K562 (cell line): Measurements from ENCODE around the gene IFT81. TPM values are rescaled to one million over a fixed set of nuclear protein-coding genes. Genes with fewer than 3 reads are reported as not detected.

Experiments
- ATAC-seq: fragments of 200-7000 bp; cut with Tn5 transposase; 3 replicates; pipeline ENCODE4 v1.9.1; 2020; ENCODE audit warnings: moderate library complexity
- BruUV-seq: library from RNA; stranded (reverse); fragments of 400-500 nt; replicated peaks from 2 replicates; lab custom pipeline; 2021; lab: Mats Ljungman, UMichigan
- CTCF ChIA-PET: fragments of 300-600 bp; formaldehyde crosslinking; extraction: SDS; loops from one replicate; lab custom pipeline; 2021; ENCODE audit warnings: low intra/inter-chr PET ratio; lab: Yijun Ruan, JAX
- POLR2A ChIA-PET: fragments of 300-600, 350-650 bp; sonication (Branson Sonifier 250); formaldehyde crosslinking; extraction: SDS; loops from one replicate; lab custom pipeline; 2021; ENCODE audit warnings: antibody characterized with exemption, inconsistent platforms; lab: Yijun Ruan, JAX
- DNase-seq, 4 experiments: peaks; one replicate each; pipeline versions ENCODE4 v3.0.0 to v3.0.0-alpha.2; 2011 to 2018; ENCODE audit warnings: low spot score in 3 of 4, mixed read lengths in 3 of 4; ENCODE audit errors: extremely low read depth in 1 of 4
- FAIRE-seq: peaks from 2 replicates; lab custom pipeline; 2011; peaks lifted over from hg19 to GRCh38; lab: Jason Lieb, UNC
- H2AFZ ChIP-seq: 2 replicates; pipeline ENCODE4 v1.6.0; 2011; ENCODE audit warnings: low read depth, low read length, control low read depth, inconsistent platforms
- H3K27ac ChIP-seq: fragments of 200-600 bp; 3 replicates; pipeline ENCODE4 v1.8.0; 2011; ENCODE audit warnings: low read depth, mild to moderate bottlenecking, control low read depth, inconsistent platforms, low read length, moderate library complexity, mixed read lengths; ENCODE audit errors: extremely low read depth
- H3K27me3 ChIP-seq, 2 experiments: fragments of 300-600 bp in 1 of 2; 2 replicates in 1 of 2; 3 replicates in 1 of 2; pipeline versions ENCODE4 v1.6.0 to v1.8.0; 2011; ENCODE audit warnings: inconsistent platforms in 2 of 2, low read length in 2 of 2, mild to moderate bottlenecking in 1 of 2, mixed read lengths in 1 of 2, moderate library complexity in 1 of 2; ENCODE audit not compliant: control insufficient read depth in 2 of 2, insufficient read depth in 2 of 2
- H3K36me3 ChIP-seq: fragments of 300-600 bp; 3 replicates; pipeline ENCODE4 v1.8.0; 2011; ENCODE audit warnings: mild to moderate bottlenecking, low read length, inconsistent platforms; ENCODE audit not compliant: control insufficient read depth, insufficient read depth
- H3K4me1 ChIP-seq, 2 experiments: fragments of 200-600 bp in 1 of 2; replicated peaks in 1 of 2; 2 replicates in 1 of 2; 3 replicates in 1 of 2; pipeline versions ENCODE4 v1.5.1 to v1.8.0; 2011; ENCODE audit warnings: inconsistent platforms in 2 of 2, low read length in 2 of 2, mild to moderate bottlenecking in 1 of 2, mixed read lengths in 1 of 2, moderate library complexity in 1 of 2; ENCODE audit not compliant: control insufficient read depth in 2 of 2, insufficient read depth in 2 of 2
- H3K4me2 ChIP-seq: 2 replicates; pipeline ENCODE4 v1.6.1; 2011; ENCODE audit warnings: low read length, control low read depth, inconsistent platforms, mixed read lengths; ENCODE audit not compliant: insufficient read depth
- H3K4me3 ChIP-seq: fragments of 200-600 bp; sonication (generic), shearing (Covaris generic); 2 replicates; pipeline ENCODE4 v1.5.1; 2016; ENCODE audit warnings: control low read depth, inconsistent platforms
- H3K79me2 ChIP-seq: fragments of 200-600 bp; 3 replicates; pipeline ENCODE4 v1.8.0; 2011; ENCODE audit warnings: low read length, inconsistent platforms; ENCODE audit not compliant: control insufficient read depth, insufficient read depth
- H3K9ac ChIP-seq, 2 experiments: 2 replicates each; pipeline versions ENCODE4 v1.6.0 to v1.6.1; 2011; ENCODE audit warnings: low read depth in 2 of 2, low read length in 2 of 2, control low read depth in 1 of 2, inconsistent platforms in 1 of 2, mild to moderate bottlenecking in 1 of 2, mixed read lengths in 1 of 2; ENCODE audit not compliant: insufficient read depth in 1 of 2
- H3K9me1 ChIP-seq: one replicate; pipeline ENCODE4 v1.6.0; 2011; ENCODE audit warnings: inconsistent platforms, mild to moderate bottlenecking, low read length, moderate library complexity; ENCODE audit not compliant: control insufficient read depth, insufficient read depth
- H3K9me3 ChIP-seq: replicated peaks from 2 replicates; pipeline ENCODE4 v1.5.1; 2011; ENCODE audit warnings: low read depth, low read length, inconsistent platforms; ENCODE audit not compliant: control insufficient read depth, insufficient read depth
- H4K20me1 ChIP-seq: replicated peaks from 2 replicates; pipeline ENCODE4 v1.6.1; 2011; ENCODE audit warnings: low read length, inconsistent platforms, mixed read lengths; ENCODE audit not compliant: control insufficient read depth, insufficient read depth
- CBFA2T2 ChIP-seq: fragments of 450-650 bp; conservative IDR thresholded peaks from 2 replicates; pipeline ENCODE4 v1.6.1; 2017; ENCODE audit warnings: mild to moderate bottlenecking
- IFI16 ChIP-seq: fragments of 250-450 bp; sonication (Bioruptor Pico); IDR thresholded peaks from 2 replicates; pipeline ENCODE4 v2.1.2; 2022; ENCODE audit warnings: mild to moderate bottlenecking, inconsistent platforms
- NFYB ChIP-seq: IDR thresholded peaks from 2 replicates; pipeline ENCODE4 v1.6.1; 2011; ENCODE audit warnings: mild to moderate bottlenecking, moderate library complexity; ENCODE audit not compliant: insufficient read length; ENCODE audit errors: extremely low read depth
- RAD51 ChIP-seq: fragments of 450-650 bp; IDR thresholded peaks from 2 replicates; pipeline ENCODE4 v1.7.1; 2016; ENCODE audit warnings: low read depth, mild to moderate bottlenecking, borderline replicate concordance
- SRSF3 ChIP-seq: fragments of 200-400 bp; formaldehyde crosslinking; IDR thresholded peaks from 2 replicates; pipeline ENCODE4 v1.6.1; 2016; ENCODE audit warnings: mild to moderate bottlenecking, low read length, moderate library complexity; ENCODE audit not compliant: insufficient read depth
- TOE1 ChIP-seq, 2 experiments: fragments of 450-650 bp in 1 of 2; sonication (generic) in 1 of 2; formaldehyde crosslinking in 1 of 2; IDR thresholded peaks; 2 replicates each; pipeline versions ENCODE4 v1.7.1 to v1.8.0; 2016 to 2022; ENCODE audit warnings: borderline replicate concordance in 2 of 2, mild to moderate bottlenecking in 2 of 2, antibody characterized with exemption in 1 of 2, inconsistent platforms in 1 of 2, low read depth in 1 of 2, missing genetic modification reagents in 1 of 2, moderate library complexity in 1 of 2
- TRIM24 ChIP-seq, 2 experiments: fragments of 450-650 bp; IDR thresholded peaks; 2 replicates each; pipeline ENCODE4 v1.6.1; 2016
- XRCC3 ChIP-seq: fragments of 450-650 bp; IDR thresholded peaks from 2 replicates; pipeline ENCODE4 v1.6.1; 2017; ENCODE audit warnings: mild to moderate bottlenecking, moderate library complexity
- ZNF445 ChIP-seq: fragments of 250-450 bp; sonication (Bioruptor Pico); IDR thresholded peaks from 2 replicates; pipeline ENCODE4 v1.4.0; 2020; ENCODE audit warnings: low read depth, mild to moderate bottlenecking, moderate library complexity
- WGBS: fragments of 100-300 bp; shearing (Covaris generic); methylation state at CpG from one replicate; pipeline ENCODE4 v1.1.6; 2016; ENCODE audit warnings: low coverage, mixed read lengths; ENCODE audit not compliant: insufficient coverage; ENCODE audit errors: missing lambda C conversion rate; 5-methylcytosine and 5-hydroxymethylcytosine counted together
- in situ Hi-C: fragments of 300-500 bp; cut with MboI; formaldehyde crosslinking; loops from 4 replicates; pipeline ENCODE4 v1.15.0; 2018; ENCODE audit warnings: inconsistent platforms, mixed read lengths
- intact Hi-C: fragments of 100-400 bp; cut with micrococcal nuclease; formaldehyde crosslinking; loops from 2 replicates; pipeline ENCODE4 v1.14.2; 2022
- polyA plus RNA-seq, 8 experiments: library from polyadenylated mRNA; depleted of rRNA in 4 of 8; stranded (reverse) in 5 of 8; unstranded in 3 of 8; fragments of >200 nt; fragmentation: Nextera tagmentation in 2 of 8; fragmentation: Illumina TruSeq in 1 of 8; extraction: Ambion mirVana in 2 of 8; extraction: Trizol in 1 of 8; gene quantifications; 2 replicates each; pipeline versions ENCODE4 v1.2.1 to v1.2.3, GENCODE V29; 2011 to 2014; ENCODE audit warnings: inconsistent platforms in 1 of 8, missing spikeins in 1 of 8
- total RNA-seq, 7 experiments: library from RNA; depleted of rRNA in 6 of 7; stranded (reverse); fragments of >200 nt in 6 of 7; fragmentation: Illumina TruSeq in 2 of 7; extraction: Trizol in 2 of 7; gene quantifications; 2 replicates each; pipeline versions ENCODE4 v1.2.1 to v1.2.3, GENCODE V29; 2011 to 2021; ENCODE audit warnings: low replicate concordance in 1 of 7
- TF ChIP-seq, protein P1 (sequence below): fragments of 450-650 bp; formaldehyde crosslinking; IDR thresholded peaks from 2 replicates; pipeline ENCODE4 v1.4.0; 2020; ENCODE audit warnings: mild to moderate bottlenecking, mixed read lengths
- TF ChIP-seq, protein P2 (sequence below): sonication (generic); formaldehyde crosslinking; IDR thresholded peaks from 2 replicates; pipeline ENCODE4 v1.5.0; 2020; ENCODE audit warnings: missing genetic modification reagents
- TF ChIP-seq, protein P3 (sequence below): sonication (generic); formaldehyde crosslinking; IDR thresholded peaks from 2 replicates; pipeline ENCODE4 v1.9.0; 2022; ENCODE audit warnings: mild to moderate bottlenecking, missing genetic modification reagents

IFT81 gene
- total and polyA plus RNA-seq, 9 of the 15 experiments (the other 6 are each of a cell fraction or from before 2014, with no cell fraction given): 2.8 to 11.9 (median 7.9) TPM

DNA sequence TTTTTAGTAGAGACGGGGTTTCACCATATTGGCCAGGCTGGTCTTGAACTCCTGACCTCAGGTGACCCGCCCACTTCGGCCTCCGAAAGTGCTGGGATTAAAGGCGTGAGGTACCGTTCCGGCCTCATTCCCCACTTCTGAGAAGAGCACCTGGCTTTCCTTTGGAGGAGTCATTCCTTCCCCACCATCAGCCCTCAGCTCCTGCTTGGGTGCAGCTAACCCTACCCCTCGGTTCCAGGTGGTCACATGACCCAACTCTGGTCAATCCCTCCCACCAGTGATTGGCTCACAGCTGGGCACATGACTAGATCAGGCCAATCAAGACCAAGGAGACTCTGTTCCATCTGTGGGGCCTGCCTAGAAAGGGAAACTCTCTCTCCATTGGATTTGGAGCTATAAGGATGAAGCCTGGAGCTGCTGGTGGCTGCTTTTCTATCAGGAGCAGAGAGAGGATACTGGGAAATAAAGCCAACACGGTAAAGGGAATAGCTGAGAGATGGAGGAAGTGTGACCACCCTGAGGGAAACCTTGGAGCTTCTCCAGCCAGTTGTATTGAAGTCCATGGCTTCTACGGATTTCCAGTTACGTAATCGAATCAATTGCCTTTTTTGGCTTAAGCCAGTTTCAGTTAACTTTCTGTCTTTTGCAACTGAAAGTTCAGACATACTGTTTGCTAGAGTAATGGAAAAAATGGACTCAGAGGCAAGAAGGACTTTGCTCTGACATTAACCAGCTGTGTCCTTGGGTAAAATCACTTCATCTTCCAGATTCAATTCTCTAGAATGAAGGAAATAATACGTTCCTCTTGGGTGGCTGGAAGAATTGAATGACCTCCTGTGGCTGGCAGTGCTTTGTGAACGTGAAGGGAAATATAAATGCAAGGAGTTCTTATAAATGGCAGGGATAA is 19.7 kb upstream of the IFT81 start:
- H3K4me3 ChIP-seq: no peak overlapping the region
- no peak overlapping the region for H3K4me2 ChIP-seq
- in situ Hi-C loops: loop anchor here (10.0 kb wide), 1 partner anchor 320 kb away; no protein-coding TSS in a partner anchor
- no peak overlapping the region for H3K27ac ChIP-seq
- H4K20me1 ChIP-seq: no peaks in the 10 kb centered on the region
- H3K79me2 ChIP-seq: no peaks in the 10 kb centered on the region
- no peaks in the 10 kb centered on the region for H3K9me3 ChIP-seq
- H3K36me3 ChIP-seq: no peaks in the 10 kb centered on the region
- DNase-seq: peak in 2 of 4 experiments; percentile 23 to 43
- no peak for FAIRE-seq
- ChIA-PET POLR2A (interaction anchor here (0.5 to 1.1 kb wide), 3 partner anchors 177 to 209 kb away, joined by 3 to 4 read pairs (median 4); partner anchors contain the start of gene ATP2A2), CTCF (no interaction called here)
- intact Hi-C loops: loop anchor here (5.0 to 10.0 kb wide), 3 partner anchors 118 to 250 kb away; no protein-coding TSS in a partner anchor
- no TSS peak for BruUV-seq
- no peak overlapping the region for H3K9ac ChIP-seq
- ATAC-seq: peak; percentile 43; the same call in 2 of the 3 replicates
- no peaks in the 10 kb centered on the region for H3K27me3 ChIP-seq
- H2AFZ ChIP-seq: peak overlapping the region; percentile 63
- no peaks in the 10 kb centered on the region for H3K9me1 ChIP-seq
- WGBS: 74% methylated on average over 13 of the region's 14 CpGs
- peaks cover 8 to 18% of the 10 kb centered on the region in 2 experiments; a peak in 3 of 5 replicates for H3K4me1 ChIP-seq
- TF ChIP-seq TOE1 (IDR thresholded peaks at IDR 0.05; ENCODE audit: borderline replicate concordance): peak; percentile 78
- no peak for TF ChIP-seq TOE1 (CRISPR knock-in tag; IDR thresholded peaks at IDR 0.05; ENCODE audit: borderline replicate concordance, low read depth)
- TF ChIP-seq NFYB: peak; percentile 70
- TF ChIP-seq IFI16 (CRISPR knock-in tag): no peak
- TF ChIP-seq, protein P1, sequence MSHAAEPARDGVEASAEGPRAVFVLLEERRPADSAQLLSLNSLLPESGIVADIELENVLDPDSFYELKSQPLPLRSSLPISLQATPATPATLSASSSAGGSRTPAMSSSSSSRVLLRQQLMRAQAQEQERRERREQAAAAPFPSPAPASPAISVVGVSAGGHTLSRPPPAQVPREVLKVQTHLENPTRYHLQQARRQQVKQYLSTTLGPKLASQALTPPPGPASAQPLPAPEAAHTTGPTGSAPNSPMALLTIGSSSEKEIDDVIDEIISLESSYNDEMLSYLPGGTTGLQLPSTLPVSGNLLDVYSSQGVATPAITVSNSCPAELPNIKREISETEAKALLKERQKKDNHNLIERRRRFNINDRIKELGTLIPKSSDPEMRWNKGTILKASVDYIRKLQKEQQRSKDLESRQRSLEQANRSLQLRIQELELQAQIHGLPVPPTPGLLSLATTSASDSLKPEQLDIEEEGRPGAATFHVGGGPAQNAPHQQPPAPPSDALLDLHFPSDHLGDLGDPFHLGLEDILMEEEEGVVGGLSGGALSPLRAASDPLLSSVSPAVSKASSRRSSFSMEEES (CRISPR knock-in tag): peak; percentile 71
- TF ChIP-seq TRIM24 (IDR thresholded peaks at IDR 0.05): no peak
- TF ChIP-seq XRCC3: no peak
- TF ChIP-seq CBFA2T2: peak; percentile 62
- peak; percentile 92 for TF ChIP-seq RAD51
- TF ChIP-seq ZNF445 (CRISPR knock-in tag): no peak
- TF ChIP-seq, protein P2, sequence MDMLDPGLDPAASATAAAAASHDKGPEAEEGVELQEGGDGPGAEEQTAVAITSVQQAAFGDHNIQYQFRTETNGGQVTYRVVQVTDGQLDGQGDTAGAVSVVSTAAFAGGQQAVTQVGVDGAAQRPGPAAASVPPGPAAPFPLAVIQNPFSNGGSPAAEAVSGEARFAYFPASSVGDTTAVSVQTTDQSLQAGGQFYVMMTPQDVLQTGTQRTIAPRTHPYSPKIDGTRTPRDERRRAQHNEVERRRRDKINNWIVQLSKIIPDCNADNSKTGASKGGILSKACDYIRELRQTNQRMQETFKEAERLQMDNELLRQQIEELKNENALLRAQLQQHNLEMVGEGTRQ (CRISPR knock-in tag): peak; percentile 93
- TF ChIP-seq SRSF3: no peak
- TF ChIP-seq, protein P3, sequence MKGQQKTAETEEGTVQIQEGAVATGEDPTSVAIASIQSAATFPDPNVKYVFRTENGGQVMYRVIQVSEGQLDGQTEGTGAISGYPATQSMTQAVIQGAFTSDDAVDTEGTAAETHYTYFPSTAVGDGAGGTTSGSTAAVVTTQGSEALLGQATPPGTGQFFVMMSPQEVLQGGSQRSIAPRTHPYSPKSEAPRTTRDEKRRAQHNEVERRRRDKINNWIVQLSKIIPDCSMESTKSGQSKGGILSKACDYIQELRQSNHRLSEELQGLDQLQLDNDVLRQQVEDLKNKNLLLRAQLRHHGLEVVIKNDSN (CRISPR knock-in tag): peak; percentile 93
